Mononuclear cell (primary cell): ENCODE data around the gene MAPK4. TPM values are rescaled to one million over a fixed set of nuclear protein-coding genes. Genes with fewer than 3 reads are reported as not detected.
"Not testable (repeated sequence)": the region's sequence is repeated elsewhere in the genome, so short reads cannot be mapped to it uniquely, and the experiment has no call there.

Experiments used
- H3K27me3 ChIP-seq: 2 replicates; pipeline ENCODE4 v1.6.0; 2011; ENCODE audit warnings: low read length, control low read depth; ENCODE audit not compliant: insufficient read depth
- H3K4me1 ChIP-seq: 2 replicates; pipeline ENCODE4 v1.5.1; 2011; ENCODE audit warnings: mild to moderate bottlenecking, low read length, control low read depth; ENCODE audit not compliant: insufficient read depth
- H3K4me3 ChIP-seq: 2 replicates; pipeline ENCODE4 v1.5.1; 2011; ENCODE audit warnings: mild to moderate bottlenecking, low read length, moderate library complexity
- H3K9me3 ChIP-seq: 2 replicates; pipeline ENCODE4 v1.5.1; 2011; ENCODE audit warnings: low read depth, mild to moderate bottlenecking, control low read depth, low read length
- total RNA-seq: library from RNA; depleted of rRNA; stranded (reverse); fragments of >200 nt; gene quantifications from one replicate; pipeline ENCODE4 v1.2.3, GENCODE V29; 2012

Gene MAPK4
- total RNA-seq, 1 donor, result not detected

- Histone ChIP-seq H3K4me3 (no peak overlapping the region), H3K27me3 (no peaks in the 10 kb centered on the region), H3K4me1 (no peaks in the 10 kb centered on the region), H3K9me3 (no peaks in the 10 kb centered on the region)
Measured at GRCh38 chr18:50689578-50689977, 129.7 kb downstream of the MAPK4 start.

- Histone ChIP-seq H3K4me3 (no peak overlapping the region), H3K4me1 (no peaks in the 10 kb centered on the region), H3K9me3 (no peaks in the 10 kb centered on the region), H3K27me3 (no peaks in the 10 kb centered on the region)
Measured at GRCh38 chr18:50694147-50694546, 134.3 kb downstream of the MAPK4 start.

GRCh38 chr18:50695431-50696176, 135.7 kb downstream of the MAPK4 start:
- Histone ChIP-seq H3K4me3 (no peak overlapping the region), H3K9me3 (no peaks in the 10 kb centered on the region), H3K27me3 (no peaks in the 10 kb centered on the region), H3K4me1 (no peaks in the 10 kb centered on the region)

- H3K4me3 ChIP-seq, result no peak overlapping the region
- H3K27me3 ChIP-seq, result no peaks in the 10 kb centered on the region
- no peaks in the 10 kb centered on the region for H3K4me1 ChIP-seq
- no peaks in the 10 kb centered on the region for H3K9me3 ChIP-seq
Measured at GRCh38 chr18:50696436-50696835, 136.5 kb downstream of the MAPK4 start.

GRCh38 chr18:50696929-50697328, 137.0 kb downstream of the MAPK4 start:
- Histone ChIP-seq H3K4me3 (no peak overlapping the region), H3K27me3 (no peaks in the 10 kb centered on the region), H3K9me3 (no peaks in the 10 kb centered on the region), H3K4me1 (no peaks in the 10 kb centered on the region)

- H3K9me3 ChIP-seq, result no peaks in the 10 kb centered on the region
- no peaks in the 10 kb centered on the region for H3K4me1 ChIP-seq
- H3K27me3 ChIP-seq, result no peaks in the 10 kb centered on the region
- no peak overlapping the region for H3K4me3 ChIP-seq
Measured at GRCh38 chr18:50697509-50697908, 137.6 kb downstream of the MAPK4 start.

- Histone ChIP-seq H3K9me3 (no peaks in the 10 kb centered on the region), H3K4me1 (no peaks in the 10 kb centered on the region), H3K27me3 (no peaks in the 10 kb centered on the region), H3K4me3 (no peak overlapping the region)
Measured at GRCh38 chr18:50700245-50701165, 140.6 kb downstream of the MAPK4 start.

GRCh38 chr18:50704357-50704940, 144.6 kb downstream of the MAPK4 start:
- no peaks in the 10 kb centered on the region for H3K9me3 ChIP-seq
- H3K4me1 ChIP-seq, result no peaks in the 10 kb centered on the region
- H3K27me3 ChIP-seq, result no peaks in the 10 kb centered on the region
- no peak overlapping the region for H3K4me3 ChIP-seq

- no peak overlapping the region for H3K4me3 ChIP-seq
- no peaks in the 10 kb centered on the region for H3K9me3 ChIP-seq
- no peaks in the 10 kb centered on the region for H3K4me1 ChIP-seq
- H3K27me3 ChIP-seq, result no peaks in the 10 kb centered on the region
Measured at GRCh38 chr18:50706199-50706598, 146.3 kb downstream of the MAPK4 start.

GRCh38 chr18:50706651-50707050, 146.8 kb downstream of the MAPK4 start:
- Histone ChIP-seq H3K4me1 (no peaks in the 10 kb centered on the region), H3K4me3 (no peak overlapping the region), H3K27me3 (no peaks in the 10 kb centered on the region), H3K9me3 (no peaks in the 10 kb centered on the region)

GRCh38 chr18:50707297-50707696, 147.4 kb downstream of the MAPK4 start:
- H3K27me3 ChIP-seq, H3K4me3 ChIP-seq, H3K4me1 ChIP-seq, H3K9me3 ChIP-seq: not testable (repeated sequence)

- no peaks in the 10 kb centered on the region for H3K9me3 ChIP-seq
- no peak overlapping the region for H3K4me3 ChIP-seq
- H3K27me3 ChIP-seq, result no peaks in the 10 kb centered on the region
- H3K4me1 ChIP-seq, result no peaks in the 10 kb centered on the region
Measured at GRCh38 chr18:50707855-50708469, 148.1 kb downstream of the MAPK4 start.

- no peaks in the 10 kb centered on the region for H3K27me3 ChIP-seq
- H3K4me3 ChIP-seq, result no peak overlapping the region
- H3K4me1 ChIP-seq, result no peaks in the 10 kb centered on the region
- no peaks in the 10 kb centered on the region for H3K9me3 ChIP-seq
Measured at GRCh38 chr18:50709193-50709592, 149.3 kb downstream of the MAPK4 start.

- H3K9me3 ChIP-seq, result no peaks in the 10 kb centered on the region
- H3K4me1 ChIP-seq, result no peaks in the 10 kb centered on the region
- no peak overlapping the region for H3K4me3 ChIP-seq
- H3K27me3 ChIP-seq, result no peaks in the 10 kb centered on the region
Measured at GRCh38 chr18:50711386-50711785, 151.5 kb downstream of the MAPK4 start.

- Histone ChIP-seq H3K4me1 (no peaks in the 10 kb centered on the region), H3K9me3 (no peaks in the 10 kb centered on the region), H3K27me3 (no peaks in the 10 kb centered on the region), H3K4me3 (no peak overlapping the region)
Measured at GRCh38 chr18:50715919-50716318, 156.0 kb downstream of the MAPK4 start.
